GM13977 (cell line): ENCODE results near the gene KLRD1.
"Not testable (repeated sequence)": the region's sequence is repeated elsewhere in the genome, so short reads cannot be mapped to it uniquely, and the experiment has no call there.

Experiments
- DNase-seq: peaks from one replicate; pipeline ENCODE4 v3.0.0; 2012; ENCODE audit warnings: low spot score
- CTCF ChIP-seq: IDR thresholded peaks from 2 replicates; pipeline ENCODE4 v1.5.1; 2012; ENCODE audit warnings: mild to moderate bottlenecking, control low read depth; ENCODE audit not compliant: insufficient read depth; ENCODE audit errors: extremely low read depth, missing control alignments
- in situ Hi-C: fragments of 300-500 bp; cut with MboI; formaldehyde crosslinking; loops from one replicate; pipeline ENCODE4 v1.12.0; 2022; ENCODE audit warnings: low sequenced_read_pairs, low pct_unique_long_range_greater_than_20kb, mixed read lengths, inconsistent platforms; ENCODE audit not compliant: unreplicated experiment

The KLRD1 gene

GRCh38 chr12:10368206-10369171 is 60.8 kb downstream of the KLRD1 start:
- TF ChIP-seq CTCF = no peak
- in situ Hi-C loops = no loop called here

GRCh38 chr12:10369557-10370415 is 62.1 kb downstream of the KLRD1 start:
- in situ Hi-C loops = no loop called here
- no peak for DNase-seq
- TF ChIP-seq CTCF = no peak

More at GRCh38 chr12:10368206-10369171, 60.8 kb downstream of the KLRD1 start:
- no peak for DNase-seq

- in situ Hi-C loops, DNase-seq: not testable (repeated sequence)
Measured at GRCh38 chr12:10371893-10372535, 64.3 kb downstream of the KLRD1 start.

- in situ Hi-C loops = no loop called here
- TF ChIP-seq CTCF = no peak
- no peak for DNase-seq
Measured at GRCh38 chr12:10372559-10372958, 64.9 kb downstream of the KLRD1 start.

GRCh38 chr12:10374624-10375018 is 67.0 kb downstream of the KLRD1 start:
- no peak for DNase-seq
- in situ Hi-C loops = no loop called here
- no peak for TF ChIP-seq CTCF

- in situ Hi-C loops, DNase-seq: not testable (repeated sequence)
Measured at GRCh38 chr12:10378737-10379136, 71.1 kb downstream of the KLRD1 start.
